ENCODE measurements around the gene PTPRR. TPM values are rescaled to one million over a fixed set of nuclear protein-coding genes. Genes with fewer than 3 reads are reported as not detected.

PTPRR gene
- total RNA-seq, 4 donors from 2014 or later = 0.15 TPM; not detected in 3

GRCh38 chr12:70619471-70620152 is 300.9 kb downstream of the PTPRR start:
- DNase-seq (ENCODE audit: low spot score in 2 of 2) = no peak
- intact Hi-C loops (cut with DNase I; ENCODE audit: low total_unique reads) = no loop called here
- H3K4me3 ChIP-seq (ENCODE audit: low read depth, poor library complexity, severe bottlenecking) = no peak overlapping the region
- WGBS, 2 donors = 75 to 79% methylated on average over 5 of the region's 5 CpGs
- TF ChIP-seq, protein P1, sequence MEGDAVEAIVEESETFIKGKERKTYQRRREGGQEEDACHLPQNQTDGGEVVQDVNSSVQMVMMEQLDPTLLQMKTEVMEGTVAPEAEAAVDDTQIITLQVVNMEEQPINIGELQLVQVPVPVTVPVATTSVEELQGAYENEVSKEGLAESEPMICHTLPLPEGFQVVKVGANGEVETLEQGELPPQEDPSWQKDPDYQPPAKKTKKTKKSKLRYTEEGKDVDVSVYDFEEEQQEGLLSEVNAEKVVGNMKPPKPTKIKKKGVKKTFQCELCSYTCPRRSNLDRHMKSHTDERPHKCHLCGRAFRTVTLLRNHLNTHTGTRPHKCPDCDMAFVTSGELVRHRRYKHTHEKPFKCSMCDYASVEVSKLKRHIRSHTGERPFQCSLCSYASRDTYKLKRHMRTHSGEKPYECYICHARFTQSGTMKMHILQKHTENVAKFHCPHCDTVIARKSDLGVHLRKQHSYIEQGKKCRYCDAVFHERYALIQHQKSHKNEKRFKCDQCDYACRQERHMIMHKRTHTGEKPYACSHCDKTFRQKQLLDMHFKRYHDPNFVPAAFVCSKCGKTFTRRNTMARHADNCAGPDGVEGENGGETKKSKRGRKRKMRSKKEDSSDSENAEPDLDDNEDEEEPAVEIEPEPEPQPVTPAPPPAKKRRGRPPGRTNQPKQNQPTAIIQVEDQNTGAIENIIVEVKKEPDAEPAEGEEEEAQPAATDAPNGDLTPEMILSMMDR (IDR thresholded peaks at IDR 0.05) = no peak
- no peak for TF ChIP-seq POLR2A (IDR thresholded peaks at IDR 0.05)

GRCh38 chr12:70618371-70618770 is 302.2 kb downstream of the PTPRR start:
- no peak overlapping the region for H3K4me3 ChIP-seq (ENCODE audit: low read depth, poor library complexity, severe bottlenecking)
- WGBS, 2 donors = 90 to 92% methylated on average over 4 of the region's 4 CpGs
- TF ChIP-seq, protein P1 (IDR thresholded peaks at IDR 0.05) = no peak
- TF ChIP-seq POLR2A (IDR thresholded peaks at IDR 0.05) = no peak
- intact Hi-C loops (cut with DNase I; ENCODE audit: low total_unique reads) = no loop called here
- no peak for DNase-seq (ENCODE audit: low spot score in 2 of 2)

GRCh38 chr12:70617450-70617849 is 303.1 kb downstream of the PTPRR start:
- no peak for DNase-seq (ENCODE audit: low spot score in 2 of 2)
- TF ChIP-seq POLR2A (IDR thresholded peaks at IDR 0.05) = no peak
- TF ChIP-seq, protein P1 (IDR thresholded peaks at IDR 0.05) = no peak
- intact Hi-C loops (cut with DNase I; ENCODE audit: low total_unique reads) = no loop called here
- WGBS, 2 donors = 77 to 79% methylated on average over 4 of the region's 4 CpGs
- H3K4me3 ChIP-seq (ENCODE audit: low read depth, poor library complexity, severe bottlenecking) = no peak overlapping the region

GRCh38 chr12:70615174-70615866 is 305.2 kb downstream of the PTPRR start:
- H3K4me3 ChIP-seq (ENCODE audit: low read depth, poor library complexity, severe bottlenecking) = no peak overlapping the region
- intact Hi-C loops (cut with DNase I; ENCODE audit: low total_unique reads) = no loop called here
- DNase-seq (ENCODE audit: low spot score in 2 of 2) = no peak
- WGBS, 2 donors = 47 to 48% methylated on average over 5 of the region's 5 CpGs
- TF ChIP-seq POLR2A (IDR thresholded peaks at IDR 0.05) = no peak
- TF ChIP-seq, protein P1 (IDR thresholded peaks at IDR 0.05) = no peak

- peak overlapping the region; percentile 44 for H3K4me3 ChIP-seq (ENCODE audit: low read depth, poor library complexity, severe bottlenecking)
- intact Hi-C loops (cut with DNase I; ENCODE audit: low total_unique reads) = no loop called here
- 1 to 3% methylated on average over 20 to 41 of the region's 63 CpGs for WGBS, 2 donors
- no peak for TF ChIP-seq POLR2A (IDR thresholded peaks at IDR 0.05)
- TF ChIP-seq, protein P1 (IDR thresholded peaks at IDR 0.05) = no peak
- DNase-seq (ENCODE audit: low spot score in 2 of 2) = peak; percentile 20 to 89
Observed at GRCh38 chr12:70609739-70610491, 310.6 kb downstream of the PTPRR start.
